A673 (cell line): ENCODE results near the gene MRRF. TPM values are rescaled to one million over a fixed set of nuclear protein-coding genes. Genes with fewer than 3 reads are reported as not detected.

Experiments used
- BruUV-seq: library from RNA; stranded (reverse); fragments of 400-500 nt; replicated peaks from 2 replicates; lab custom pipeline; 2021; lab: Mats Ljungman, UMichigan
- CTCF ChIA-PET: fragments of 300-600 bp; sonication (Branson Sonifier 250); formaldehyde crosslinking; loops from one replicate; lab custom pipeline; 2022; ENCODE audit warnings: antibody characterized with exemption; lab: Charles Lee
- POLR2A ChIA-PET: fragments of 300-600 bp; sonication (Branson Sonifier 250); formaldehyde crosslinking; loops from one replicate; lab custom pipeline; 2022; ENCODE audit warnings: antibody characterized with exemption; ENCODE audit not compliant: low non-redundant PET; lab: Charles Lee
- DNase-seq: peaks from one replicate; pipeline ENCODE4 v3.0.0-alpha.2; 2015; ENCODE audit warnings: low spot score
- H3K27ac ChIP-seq: fragments of 200-600 bp; sonication (generic); 2 replicates; pipeline ENCODE4 v1.5.1; 2016; ENCODE audit warnings: mixed run types, low read depth, mild to moderate bottlenecking, mixed read lengths, antibody characterized with exemption, low read length; ENCODE audit not compliant: poor library complexity, severe bottlenecking
- H3K27me3 ChIP-seq: fragments of 200-600 bp; sonication (generic); replicated peaks from 2 replicates; pipeline ENCODE4 v1.6.1; 2017; ENCODE audit warnings: mixed run types, low read depth, mild to moderate bottlenecking, mixed read lengths, antibody characterized with exemption, low read length; ENCODE audit not compliant: insufficient read depth, poor library complexity
- H3K36me3 ChIP-seq: fragments of 200-600 bp; sonication (generic); 2 replicates; pipeline ENCODE4 v1.6.1; 2016; ENCODE audit warnings: mixed run types, mild to moderate bottlenecking, mixed read lengths, antibody characterized with exemption, low read length; ENCODE audit not compliant: insufficient read depth, poor library complexity, severe bottlenecking
- H3K4me1 ChIP-seq: fragments of 200-600 bp; sonication (generic); 2 replicates; pipeline ENCODE4 v1.6.1; 2017; ENCODE audit warnings: mixed run types, mild to moderate bottlenecking, mixed read lengths, antibody characterized with exemption, low read length; ENCODE audit not compliant: insufficient read depth, poor library complexity, severe bottlenecking
- H3K4me3 ChIP-seq: fragments of 200-600 bp; sonication (generic); 2 replicates; pipeline ENCODE4 v1.5.1; 2016; ENCODE audit warnings: low read depth, mixed run types, mild to moderate bottlenecking, mixed read lengths, low read length; ENCODE audit not compliant: poor library complexity, severe bottlenecking
- H3K9me3 ChIP-seq: fragments of 200-600 bp; sonication (generic); 2 replicates; pipeline ENCODE4 v1.6.1; 2016; ENCODE audit warnings: mixed run types, low read depth, mild to moderate bottlenecking, mixed read lengths, antibody characterized with exemption, low read length; ENCODE audit not compliant: poor library complexity, severe bottlenecking
- EZH2 ChIP-seq: fragments of 200-600 bp; sonication (generic); IDR thresholded peaks from 2 replicates; pipeline ENCODE4 v1.6.1; 2017; ENCODE audit warnings: borderline replicate concordance, low read depth, mild to moderate bottlenecking, mixed read lengths, antibody characterized with exemption, low read length; ENCODE audit not compliant: poor library complexity, severe bottlenecking
- intact Hi-C: fragments of 100-400 bp; cut with micrococcal nuclease; formaldehyde crosslinking; loops from one replicate; pipeline ENCODE4 v1.10.0; 2022; ENCODE audit not compliant: unreplicated experiment
- total RNA-seq: library from RNA; stranded (reverse); gene quantifications from 2 replicates; pipeline ENCODE4 v1.2.3, GENCODE V29; 2021
- TF ChIP-seq, protein P1 (sequence below): fragments of 300-800, 200-600 bp; sonication (generic); conservative IDR thresholded peaks from 2 replicates; pipeline ENCODE4 v1.5.1; 2017; ENCODE audit warnings: low read depth, mild to moderate bottlenecking, antibody characterized with exemption, low read length, moderate library complexity, mixed read lengths

The MRRF gene
- total RNA-seq, 1 experiment from 2014 or later: 44.9 TPM

- BruUV-seq: no TSS peak
- no peak overlapping the region for H3K27ac ChIP-seq
- H3K9me3 ChIP-seq: no peaks in the 10 kb centered on the region
- intact Hi-C loops: no loop called here
- no peaks in the 10 kb centered on the region for H3K27me3 ChIP-seq
- H3K4me3 ChIP-seq: no peak overlapping the region
- CTCF ChIA-PET: interaction anchor here (0.6 to 0.7 kb wide), 2 partner anchors 32 to 71 kb away, joined by 3 to 5 read pairs; no protein-coding TSS in a partner anchor
- POLR2A ChIA-PET: no interaction called here
- H3K4me1 ChIP-seq: no peaks in the 10 kb centered on the region
- no peaks in the 10 kb centered on the region for H3K36me3 ChIP-seq
- TF ChIP-seq, protein P1, sequence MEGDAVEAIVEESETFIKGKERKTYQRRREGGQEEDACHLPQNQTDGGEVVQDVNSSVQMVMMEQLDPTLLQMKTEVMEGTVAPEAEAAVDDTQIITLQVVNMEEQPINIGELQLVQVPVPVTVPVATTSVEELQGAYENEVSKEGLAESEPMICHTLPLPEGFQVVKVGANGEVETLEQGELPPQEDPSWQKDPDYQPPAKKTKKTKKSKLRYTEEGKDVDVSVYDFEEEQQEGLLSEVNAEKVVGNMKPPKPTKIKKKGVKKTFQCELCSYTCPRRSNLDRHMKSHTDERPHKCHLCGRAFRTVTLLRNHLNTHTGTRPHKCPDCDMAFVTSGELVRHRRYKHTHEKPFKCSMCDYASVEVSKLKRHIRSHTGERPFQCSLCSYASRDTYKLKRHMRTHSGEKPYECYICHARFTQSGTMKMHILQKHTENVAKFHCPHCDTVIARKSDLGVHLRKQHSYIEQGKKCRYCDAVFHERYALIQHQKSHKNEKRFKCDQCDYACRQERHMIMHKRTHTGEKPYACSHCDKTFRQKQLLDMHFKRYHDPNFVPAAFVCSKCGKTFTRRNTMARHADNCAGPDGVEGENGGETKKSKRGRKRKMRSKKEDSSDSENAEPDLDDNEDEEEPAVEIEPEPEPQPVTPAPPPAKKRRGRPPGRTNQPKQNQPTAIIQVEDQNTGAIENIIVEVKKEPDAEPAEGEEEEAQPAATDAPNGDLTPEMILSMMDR: no peak
- no peak for TF ChIP-seq EZH2
- DNase-seq: no peak
Observed at GRCh38 chr9:122336189-122336588, 71.5 kb downstream of the MRRF start.

- CTCF ChIA-PET: no interaction called here
- POLR2A ChIA-PET: no interaction called here
- intact Hi-C loops: no loop called here
- H3K9me3 ChIP-seq: no peaks in the 10 kb centered on the region
- H3K27ac ChIP-seq: no peak overlapping the region
- TF ChIP-seq, protein P1: no peak
- no peak for TF ChIP-seq EZH2
- H3K4me1 ChIP-seq: no peaks in the 10 kb centered on the region
- no peaks in the 10 kb centered on the region for H3K36me3 ChIP-seq
- no TSS peak for BruUV-seq
- H3K27me3 ChIP-seq: no peaks in the 10 kb centered on the region
- H3K4me3 ChIP-seq: no peak overlapping the region
- DNase-seq: no peak
Observed at GRCh38 chr9:122336866-122337555, 72.3 kb downstream of the MRRF start.

GRCh38 chr9:122337556-122337929 is 72.9 kb downstream of the MRRF start:
- Histone ChIP-seq H3K4me3 (no peak overlapping the region), H3K9me3 (no peaks in the 10 kb centered on the region), H3K4me1 (no peaks in the 10 kb centered on the region), H3K27ac (no peak overlapping the region), H3K27me3 (no peaks in the 10 kb centered on the region), H3K36me3 (no peaks in the 10 kb centered on the region)
- no peak for TF ChIP-seq EZH2
- TF ChIP-seq, protein P1: no peak
- BruUV-seq: no TSS peak
- DNase-seq: no peak
- intact Hi-C loops: no loop called here
- POLR2A ChIA-PET: no interaction called here
- CTCF ChIA-PET: no interaction called here
